ENCODE data around the gene IRGQ. TPM values are rescaled to one million over a fixed set of nuclear protein-coding genes. Genes with fewer than 3 reads are reported as not detected.

The IRGQ gene
- total RNA-seq, 1 experiment from 2014 or later = 24.1 TPM

- Mint-ChIP-seq H3K4me3 (no peak overlapping the region), H3K36me3 (ENCODE audit: insufficient read depth in 1 of 3, low read depth in 3 of 3) (peaks cover 23 to 33% (median 27%) of the 10 kb centered on the region in 3 experiments), H3K4me1 (peaks cover 4 to 13% of the 10 kb centered on the region in 2 experiments; a peak in 3 of 4 replicates), H3K27me3 (ENCODE audit: low read depth) (peaks cover 46% of the 10 kb centered on the region), H3K9me3 (peaks cover 14 to 24% of the 10 kb centered on the region in 2 experiments), H3K27ac (peak overlapping the region in 1 of 3 experiments; percentile 1; a peak in 1 of 7 replicates)
- Histone ChIP-seq H2BK5ac (ENCODE audit: insufficient read length, low read length) (no peak overlapping the region), H3K18ac (ENCODE audit: insufficient read length, low read depth, low read length) (no peak overlapping the region), H3K9ac (ENCODE audit: extremely low read depth, insufficient read length, low read length) (no peak overlapping the region), H3K56ac (ENCODE audit: insufficient read length, low read depth, low read length) (no peak overlapping the region), H3K27me3 (ENCODE audit: insufficient read depth, low read length) (peaks cover 12% of the 10 kb centered on the region; the same call in 1 of the 2 replicates), H2AFZ (ENCODE audit: low read length) (no peak overlapping the region), H3K4ac (ENCODE audit: low read depth, low read length) (no peak overlapping the region), H3K4me2 (ENCODE audit: insufficient read depth, insufficient read length, low read length) (no peak overlapping the region), H2AK5ac (ENCODE audit: insufficient read length, low read length) (no peak overlapping the region), H4K20me1 (ENCODE audit: control insufficient read depth, insufficient read depth, insufficient read length) (no peaks in the 10 kb centered on the region), H3K23ac (ENCODE audit: insufficient read length, low read depth, low read length) (no peak overlapping the region), H2BK120ac (ENCODE audit: low read depth, low read length, poor library complexity, severe bottlenecking) (no peak overlapping the region), H2BK12ac (ENCODE audit: insufficient read length, low read depth, low read length) (no peak overlapping the region), H3K14ac (ENCODE audit: insufficient read depth, low read length) (no peak overlapping the region), H4K5ac (ENCODE audit: insufficient read length, low read depth, low read length) (no peak overlapping the region), H3K4me1 (ENCODE audit: insufficient read depth, low read length) (0 out of 2 replicates have a peak, but pooled peaks cover 2% of the 10 kb centered on the region), H4K8ac (replicated peaks; ENCODE audit: insufficient read length, low read depth, low read length) (no peak overlapping the region), H2BK20ac (ENCODE audit: low read depth, low read length, poor library complexity, severe bottlenecking) (no peak overlapping the region), H2BK15ac (ENCODE audit: low read depth, low read length) (no peak overlapping the region), H3K9me3 (ENCODE audit: control insufficient read depth, low read depth, low read length) (no peaks in the 10 kb centered on the region), H3K79me2 (ENCODE audit: insufficient read depth, low read length) (no peaks in the 10 kb centered on the region), H3K27ac (ENCODE audit: insufficient read length, low read depth, low read length) (no peak overlapping the region), H4K91ac (ENCODE audit: insufficient read length, low read depth, low read length) (no peak overlapping the region), H3T11ph (ENCODE audit: low read length) (no peak overlapping the region), H3K23me2 (ENCODE audit: insufficient read length, low read depth, low read length, poor library complexity, severe bottlenecking) (peaks cover 7% of the 10 kb centered on the region), H3K79me1 (ENCODE audit: insufficient read depth, low read depth, low read length, poor library complexity, severe bottlenecking) (no peaks in the 10 kb centered on the region)
- no peak for TF ChIP-seq CTCF (conservative IDR thresholded peaks at IDR 0.05)
- no peak for DNase-seq
- WGBS (ENCODE audit: extremely low coverage, insufficient read length, low lambda C conversion rate) = no CpG with 5 or more reads among the region's 13 CpGs
Measured at GRCh38 chr19:43644181-43644580, 48.2 kb upstream of the IRGQ start.
